ENCODE results near the gene ZNF236. TPM values are rescaled to one million over a fixed set of nuclear protein-coding genes. Genes with fewer than 3 reads are reported as not detected.

ZNF236 gene
- total RNA-seq, 1 donor from 2014 or later = 21.0 TPM

DNA sequence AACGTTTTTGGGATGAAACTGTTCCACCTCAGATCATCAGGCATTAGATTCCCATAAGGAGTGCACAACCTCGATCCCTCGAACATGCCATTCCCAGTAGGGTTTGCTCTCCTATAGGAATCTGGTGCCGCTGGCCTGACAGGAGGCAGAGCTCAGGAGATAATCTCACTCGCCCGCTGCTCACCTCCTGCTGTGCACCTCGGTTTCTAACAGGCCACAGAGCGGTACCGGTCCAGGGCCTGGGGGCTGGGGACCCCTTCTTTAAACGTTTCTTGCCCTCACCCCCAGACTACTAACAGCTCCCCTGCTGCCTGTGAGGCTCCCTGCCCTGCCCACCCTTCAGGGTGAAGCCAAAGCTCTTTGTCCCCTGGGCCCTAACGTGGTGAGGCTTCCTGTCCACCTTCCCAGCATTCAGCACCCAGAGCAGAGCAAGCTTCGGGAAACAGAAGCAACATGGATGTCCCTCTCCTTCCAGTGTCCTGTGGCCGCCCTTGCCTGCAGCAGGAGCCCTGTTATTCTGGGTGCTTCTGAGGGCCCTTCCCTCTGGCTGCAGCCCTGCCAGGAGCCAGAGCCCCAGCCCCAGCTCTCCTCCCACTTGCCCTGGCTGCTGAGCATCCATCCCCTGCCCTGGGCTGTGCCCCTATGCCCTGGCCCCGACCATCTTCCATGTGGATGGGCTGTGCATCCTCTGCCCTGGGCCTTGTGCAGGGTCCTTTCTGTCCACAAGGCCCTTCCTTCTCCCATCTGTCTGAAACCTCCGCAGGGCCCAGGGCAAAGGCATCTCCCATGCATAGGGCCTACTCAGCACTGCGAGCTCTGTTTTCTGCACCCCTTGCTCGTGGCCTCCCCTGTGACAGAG lies 170.1 kb downstream of the ZNF236 start:
- DNase-seq = no peak
- peak overlapping the region; percentile 30 for H3K4me3 Mint-ChIP-seq (ENCODE audit: unreplicated experiment)
- TF ChIP-seq, protein P1, sequence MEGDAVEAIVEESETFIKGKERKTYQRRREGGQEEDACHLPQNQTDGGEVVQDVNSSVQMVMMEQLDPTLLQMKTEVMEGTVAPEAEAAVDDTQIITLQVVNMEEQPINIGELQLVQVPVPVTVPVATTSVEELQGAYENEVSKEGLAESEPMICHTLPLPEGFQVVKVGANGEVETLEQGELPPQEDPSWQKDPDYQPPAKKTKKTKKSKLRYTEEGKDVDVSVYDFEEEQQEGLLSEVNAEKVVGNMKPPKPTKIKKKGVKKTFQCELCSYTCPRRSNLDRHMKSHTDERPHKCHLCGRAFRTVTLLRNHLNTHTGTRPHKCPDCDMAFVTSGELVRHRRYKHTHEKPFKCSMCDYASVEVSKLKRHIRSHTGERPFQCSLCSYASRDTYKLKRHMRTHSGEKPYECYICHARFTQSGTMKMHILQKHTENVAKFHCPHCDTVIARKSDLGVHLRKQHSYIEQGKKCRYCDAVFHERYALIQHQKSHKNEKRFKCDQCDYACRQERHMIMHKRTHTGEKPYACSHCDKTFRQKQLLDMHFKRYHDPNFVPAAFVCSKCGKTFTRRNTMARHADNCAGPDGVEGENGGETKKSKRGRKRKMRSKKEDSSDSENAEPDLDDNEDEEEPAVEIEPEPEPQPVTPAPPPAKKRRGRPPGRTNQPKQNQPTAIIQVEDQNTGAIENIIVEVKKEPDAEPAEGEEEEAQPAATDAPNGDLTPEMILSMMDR (IDR thresholded peaks at IDR 0.05; ENCODE audit: partially characterized antibody, unreplicated experiment) = no peak
- peak overlapping the region; percentile 86 for H3K27ac Mint-ChIP-seq (ENCODE audit: unreplicated experiment)
- H3K27me3 Mint-ChIP-seq (ENCODE audit: unreplicated experiment) = peaks cover 10% of the 10 kb centered on the region
- H3K36me3 Mint-ChIP-seq (ENCODE audit: unreplicated experiment) = no peaks in the 10 kb centered on the region
- peaks cover 50% of the 10 kb centered on the region for H3K4me1 Mint-ChIP-seq (ENCODE audit: low read depth, unreplicated experiment)
- H3K9me3 Mint-ChIP-seq (ENCODE audit: unreplicated experiment) = peaks cover 18% of the 10 kb centered on the region

DNA sequence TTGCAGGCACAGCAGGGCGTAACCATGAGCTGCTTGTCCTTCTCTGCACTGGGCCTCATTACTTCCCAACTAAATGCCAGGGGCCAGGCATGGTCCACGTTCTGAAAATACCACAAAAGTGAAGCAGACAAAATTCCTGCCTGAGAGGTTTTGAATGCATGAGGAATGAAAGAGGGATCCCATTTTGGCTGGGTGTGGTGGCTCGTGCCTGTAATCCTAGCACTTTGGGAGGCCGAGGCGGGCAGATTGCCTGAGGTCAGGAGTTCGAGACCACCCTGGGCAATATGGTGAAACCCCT lies 170.7 kb downstream of the ZNF236 start:
- TF ChIP-seq, protein P1 (IDR thresholded peaks at IDR 0.05; ENCODE audit: partially characterized antibody, unreplicated experiment) = no peak
- Mint-ChIP-seq H3K27ac (ENCODE audit: unreplicated experiment) (peak overlapping the region; percentile 52), H3K27me3 (ENCODE audit: unreplicated experiment) (peaks cover 10% of the 10 kb centered on the region)

DNA sequence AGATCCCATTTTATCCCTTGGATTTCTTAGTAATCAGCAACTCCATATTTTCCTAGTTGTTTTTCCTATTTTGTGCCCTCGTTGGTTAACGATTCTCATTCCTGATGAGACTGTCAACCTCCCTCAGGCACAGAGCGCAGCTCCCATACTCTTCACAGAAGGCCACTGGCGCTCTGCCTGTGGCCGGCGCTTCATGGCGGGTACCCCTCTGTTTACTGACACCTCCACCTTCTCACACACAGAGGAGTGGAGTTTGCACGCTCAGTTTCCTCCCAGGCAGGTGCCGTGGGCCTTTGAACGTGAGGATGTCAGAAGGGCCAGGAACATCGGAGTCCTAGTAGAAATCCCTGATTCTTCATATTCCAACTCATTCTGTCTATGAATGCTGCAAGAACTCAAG lies 171.2 kb downstream of the ZNF236 start:
- Mint-ChIP-seq H3K4me1 (ENCODE audit: low read depth, unreplicated experiment) (peaks cover 51% of the 10 kb centered on the region), H3K36me3 (ENCODE audit: unreplicated experiment) (peaks cover 6% of the 10 kb centered on the region), H3K27me3 (ENCODE audit: unreplicated experiment) (peaks cover 10% of the 10 kb centered on the region), H3K9me3 (ENCODE audit: unreplicated experiment) (peaks cover 17% of the 10 kb centered on the region), H3K4me3 (ENCODE audit: unreplicated experiment) (no peak overlapping the region), H3K27ac (ENCODE audit: unreplicated experiment) (peak overlapping the region; percentile 28)
- TF ChIP-seq, protein P1 (IDR thresholded peaks at IDR 0.05; ENCODE audit: partially characterized antibody, unreplicated experiment) = no peak
- no peak for DNase-seq

More for the DNA sequence above, 170.7 kb downstream of the ZNF236 start:
- peaks cover 49% of the 10 kb centered on the region for H3K4me1 Mint-ChIP-seq (ENCODE audit: low read depth, unreplicated experiment)
- DNase-seq = no peak
- H3K36me3 Mint-ChIP-seq (ENCODE audit: unreplicated experiment) = peaks cover 3% of the 10 kb centered on the region
- no peak overlapping the region for H3K4me3 Mint-ChIP-seq (ENCODE audit: unreplicated experiment)
- H3K9me3 Mint-ChIP-seq (ENCODE audit: unreplicated experiment) = peaks cover 19% of the 10 kb centered on the region

DNA sequence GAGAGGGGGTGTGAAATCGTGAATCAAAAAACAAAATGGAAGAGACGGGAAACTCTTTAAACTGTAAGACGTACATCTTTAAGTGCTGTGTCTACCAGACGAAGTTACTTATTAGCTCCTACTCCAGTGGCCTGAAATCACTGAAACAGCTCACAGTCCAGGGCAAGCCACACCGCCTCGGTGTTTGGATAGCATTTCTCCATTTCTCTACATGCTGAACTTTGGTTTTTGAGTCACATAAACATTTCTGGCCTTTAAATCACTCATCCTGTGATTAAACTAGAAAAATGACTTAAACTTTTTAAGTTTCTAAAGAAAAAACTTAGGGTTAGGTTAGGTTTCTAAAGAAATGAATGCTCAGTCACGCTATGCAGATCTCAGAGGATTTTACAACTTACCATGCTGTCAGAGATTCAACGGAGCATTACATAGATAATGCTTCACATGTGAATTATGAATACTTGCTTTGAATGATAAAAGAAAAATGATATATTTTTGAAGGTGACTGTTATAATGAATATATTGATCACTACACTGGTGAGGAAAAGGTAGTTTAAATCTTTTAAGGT lies 171.8 kb downstream of the ZNF236 start:
- Mint-ChIP-seq H3K4me1 (ENCODE audit: low read depth, unreplicated experiment) (peaks cover 54% of the 10 kb centered on the region), H3K36me3 (ENCODE audit: unreplicated experiment) (peaks cover 6% of the 10 kb centered on the region), H3K27ac (ENCODE audit: unreplicated experiment) (no peak overlapping the region), H3K9me3 (ENCODE audit: unreplicated experiment) (peaks cover 17% of the 10 kb centered on the region), H3K27me3 (ENCODE audit: unreplicated experiment) (peaks cover 10% of the 10 kb centered on the region), H3K4me3 (ENCODE audit: unreplicated experiment) (no peak overlapping the region)
- DNase-seq = no peak
- TF ChIP-seq, protein P1 (IDR thresholded peaks at IDR 0.05; ENCODE audit: partially characterized antibody, unreplicated experiment) = no peak

DNA sequence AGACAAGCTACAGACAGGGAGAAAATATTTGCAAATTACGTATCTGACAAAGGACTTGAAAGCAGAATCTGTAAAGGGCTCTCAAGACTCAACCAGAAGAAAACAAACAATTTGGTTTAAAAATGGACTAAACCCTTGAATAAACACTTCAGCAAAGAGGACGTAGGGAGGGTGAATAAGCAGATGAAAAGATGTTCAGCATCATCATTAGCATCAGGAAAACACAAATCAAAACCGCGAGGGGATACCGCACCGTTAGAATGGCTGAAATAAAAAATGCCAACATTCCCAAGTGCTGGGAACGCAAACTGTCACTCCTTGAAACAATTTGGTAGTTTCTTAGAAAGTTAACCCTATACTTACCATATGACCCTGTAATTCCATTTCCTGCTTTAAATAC lies 173.5 kb downstream of the ZNF236 start:
- Mint-ChIP-seq H3K27ac (ENCODE audit: unreplicated experiment) (no peak overlapping the region), H3K4me3 (ENCODE audit: unreplicated experiment) (no peak overlapping the region), H3K36me3 (ENCODE audit: unreplicated experiment) (peaks cover 6% of the 10 kb centered on the region)

More for the DNA sequence above, 173.5 kb downstream of the ZNF236 start:
- H3K9me3 Mint-ChIP-seq (ENCODE audit: unreplicated experiment) = peaks cover 12% of the 10 kb centered on the region
- TF ChIP-seq, protein P1 (IDR thresholded peaks at IDR 0.05; ENCODE audit: partially characterized antibody, unreplicated experiment) = no peak
- H3K27me3 Mint-ChIP-seq (ENCODE audit: unreplicated experiment) = peaks cover 5% of the 10 kb centered on the region
- no peak for DNase-seq
- H3K4me1 Mint-ChIP-seq (ENCODE audit: low read depth, unreplicated experiment) = peaks cover 52% of the 10 kb centered on the region
